ENCODE results near the gene ZNF783. TPM values are rescaled to one million over a fixed set of nuclear protein-coding genes. Genes with fewer than 3 reads are reported as not detected.

ZNF783 gene
- total and polyA plus RNA-seq, 10 donors, result 7.7 to 24.8 (median 17.0) TPM

DNA sequence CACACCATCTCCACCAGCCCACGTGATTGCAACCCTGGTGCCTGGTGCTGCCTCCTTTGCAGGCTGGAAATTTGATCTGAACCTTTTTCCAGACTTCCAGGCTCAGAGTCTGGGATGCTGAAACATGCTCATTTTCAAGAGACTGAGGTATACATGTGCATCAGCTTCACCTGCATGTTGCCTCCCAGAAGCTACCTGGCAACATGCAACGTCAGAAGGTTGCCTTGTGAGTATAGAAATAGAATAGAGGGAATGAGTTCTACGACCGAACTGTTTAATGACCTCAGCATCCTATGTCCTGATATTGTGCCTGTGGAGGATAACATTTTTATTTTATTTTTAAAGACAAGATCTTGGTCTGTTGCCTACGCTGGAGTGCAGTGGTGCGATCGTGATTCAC lies 24.5 kb upstream of the ZNF783 start:
- H3K36me3 ChIP-seq, result no peaks in the 10 kb centered on the region
- 84 to 88% (median 86%) methylated on average over 7 of the region's 7 CpGs for WGBS, 5 donors
- no peak overlapping the region for H3K27ac ChIP-seq
- TF ChIP-seq POLR2AphosphoS5 (IDR thresholded peaks at IDR 0.05) (no peak), POLR2A (IDR thresholded peaks at IDR 0.05) (no peak)
- TF ChIP-seq, protein P1, sequence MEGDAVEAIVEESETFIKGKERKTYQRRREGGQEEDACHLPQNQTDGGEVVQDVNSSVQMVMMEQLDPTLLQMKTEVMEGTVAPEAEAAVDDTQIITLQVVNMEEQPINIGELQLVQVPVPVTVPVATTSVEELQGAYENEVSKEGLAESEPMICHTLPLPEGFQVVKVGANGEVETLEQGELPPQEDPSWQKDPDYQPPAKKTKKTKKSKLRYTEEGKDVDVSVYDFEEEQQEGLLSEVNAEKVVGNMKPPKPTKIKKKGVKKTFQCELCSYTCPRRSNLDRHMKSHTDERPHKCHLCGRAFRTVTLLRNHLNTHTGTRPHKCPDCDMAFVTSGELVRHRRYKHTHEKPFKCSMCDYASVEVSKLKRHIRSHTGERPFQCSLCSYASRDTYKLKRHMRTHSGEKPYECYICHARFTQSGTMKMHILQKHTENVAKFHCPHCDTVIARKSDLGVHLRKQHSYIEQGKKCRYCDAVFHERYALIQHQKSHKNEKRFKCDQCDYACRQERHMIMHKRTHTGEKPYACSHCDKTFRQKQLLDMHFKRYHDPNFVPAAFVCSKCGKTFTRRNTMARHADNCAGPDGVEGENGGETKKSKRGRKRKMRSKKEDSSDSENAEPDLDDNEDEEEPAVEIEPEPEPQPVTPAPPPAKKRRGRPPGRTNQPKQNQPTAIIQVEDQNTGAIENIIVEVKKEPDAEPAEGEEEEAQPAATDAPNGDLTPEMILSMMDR (IDR thresholded peaks at IDR 0.05 in 8 of 11, conservative IDR thresholded peaks at IDR 0.05 in 3 of 11), result no peak
- H3K9me3 ChIP-seq, result peaks cover 0 to 2% (median 0%) of the 10 kb centered on the region in 8 donors
- H3K4me1 ChIP-seq, result peaks cover 4 to 41% (median 27%) of the 10 kb centered on the region in 6 donors
- no peak overlapping the region for H3K4me3 ChIP-seq
- DNase-seq, result no peak
- H3K27me3 ChIP-seq (replicated peaks in 1 of 7), result peaks cover 0 to 32% (median 0%) of the 10 kb centered on the region in 7 donors
- intact Hi-C loops (cut with DNase I; ENCODE audit: low total_unique reads), result no loop called here

DNA sequence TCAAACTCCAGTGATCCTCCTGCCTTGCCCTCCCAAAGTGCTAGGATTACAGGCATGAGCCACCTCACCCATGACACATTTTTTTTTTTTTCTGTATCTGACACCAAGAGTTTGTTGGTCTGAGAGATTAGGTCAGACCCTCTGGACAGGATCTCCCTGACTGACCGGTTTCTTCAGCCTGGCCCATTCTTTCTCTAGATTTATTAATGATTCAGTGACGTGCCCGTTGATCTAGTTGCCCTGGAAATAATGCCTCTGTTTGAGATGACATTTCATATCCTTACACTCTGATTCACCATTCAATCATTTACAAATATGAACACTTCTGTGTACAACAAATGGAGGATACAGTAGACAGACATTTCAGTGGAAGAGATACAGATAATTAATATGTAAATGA lies 23.9 kb upstream of the ZNF783 start:
- no peak overlapping the region for H3K27ac ChIP-seq
- no peak for TF ChIP-seq POLR2A (IDR thresholded peaks at IDR 0.05)
- TF ChIP-seq POLR2AphosphoS5 (IDR thresholded peaks at IDR 0.05), result no peak
- TF ChIP-seq, protein P1 (IDR thresholded peaks at IDR 0.05 in 8 of 11, conservative IDR thresholded peaks at IDR 0.05 in 3 of 11), result no peak
- H3K9me3 ChIP-seq, result peaks cover 0 to 8% (median 2%) of the 10 kb centered on the region in 8 donors
- H3K4me3 ChIP-seq, result peak overlapping the region in 1 of 8 donors; percentile 82
- no peaks in the 10 kb centered on the region for H3K36me3 ChIP-seq
- no peak for DNase-seq
- intact Hi-C loops (cut with DNase I; ENCODE audit: low total_unique reads), result no loop called here
- 84 to 91% (median 90%) methylated on average over 3 of the region's 3 CpGs for WGBS, 5 donors
- peaks cover 4 to 41% (median 27%) of the 10 kb centered on the region in 6 donors for H3K4me1 ChIP-seq
- peaks cover 0 to 26% (median 0%) of the 10 kb centered on the region in 7 donors for H3K27me3 ChIP-seq (replicated peaks in 1 of 7)

DNA sequence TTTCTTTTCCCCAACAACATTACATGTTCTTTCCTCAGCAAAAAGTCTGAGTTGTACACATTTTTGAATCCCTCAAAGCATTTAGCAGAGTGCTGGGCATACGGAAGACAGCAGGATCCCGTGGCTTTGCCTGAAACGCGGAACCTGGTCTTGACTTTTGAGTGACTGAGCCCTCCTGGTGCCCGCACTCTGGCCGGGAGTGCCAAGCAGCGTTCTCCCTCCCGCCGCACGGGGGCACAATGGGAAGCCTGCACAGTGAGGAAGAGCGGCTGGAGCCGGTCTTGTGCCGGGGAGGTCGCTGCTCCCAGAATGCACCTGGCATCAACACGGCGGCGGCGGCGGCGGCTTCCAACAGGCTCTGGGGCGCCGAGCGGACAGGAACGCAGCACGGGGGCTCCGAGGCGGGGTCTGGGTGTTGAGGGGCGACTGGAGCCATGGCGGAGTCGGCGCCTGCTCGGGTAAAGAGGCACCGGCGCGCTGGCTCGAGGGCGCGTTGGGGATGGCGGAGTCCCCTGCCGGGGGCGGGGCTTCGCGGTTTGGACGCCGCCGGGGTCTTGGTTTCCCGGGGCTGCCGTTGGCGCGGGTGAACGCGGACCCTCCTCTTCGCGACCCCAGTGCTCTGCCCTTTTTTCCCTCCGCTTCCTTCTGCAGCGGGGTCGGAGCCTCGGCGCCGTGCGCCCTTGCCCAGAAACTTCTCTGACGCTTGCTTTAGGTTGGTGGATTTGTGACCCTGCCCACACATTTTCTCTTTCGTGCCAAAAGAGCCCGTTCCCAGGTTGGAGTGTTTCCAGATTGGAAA lies 22.5 kb upstream of the ZNF783 start, which contains the start of gene ZNF212:
ZNF212 (plus strand) TSS at position 307 of the 799 bp plus-strand sequence; CDS start at position 435, 128 bp downstream.
- Histone ChIP-seq H3K4me1 (peaks cover 4 to 48% (median 27%) of the 10 kb centered on the region in 6 donors), H3K4me3 (peak within 1 kb of the TSS; percentile 82 to 100 (median 96)), H3K36me3 (no peaks in the 10 kb centered on the region), H3K9me3 (peaks cover 0 to 8% (median 2%) of the 10 kb centered on the region in 8 donors), H3K27ac (peak within 1 kb of the TSS; percentile 58 to 89 (median 80)), H3K27me3 (replicated peaks in 1 of 7) (peaks cover 0 to 14% (median 0%) of the 10 kb centered on the region in 7 donors)
- intact Hi-C loops (cut with DNase I; ENCODE audit: low total_unique reads), result no loop called here
- TF ChIP-seq POLR2AphosphoS5 (IDR thresholded peaks at IDR 0.05) (peak; percentile 86 to 89 (median 88)), POLR2A (IDR thresholded peaks at IDR 0.05) (no peak)
- TF ChIP-seq, protein P1 (IDR thresholded peaks at IDR 0.05 in 8 of 11, conservative IDR thresholded peaks at IDR 0.05 in 3 of 11), result peak; percentile 66 to 97 (median 89)
- 0 to 1% (median 1%) methylated on average over 44 to 64 of the region's 64 CpGs for whole genome bisulfite sequencing, 5 donors
- peak; percentile 98 for DNase-seq

DNA sequence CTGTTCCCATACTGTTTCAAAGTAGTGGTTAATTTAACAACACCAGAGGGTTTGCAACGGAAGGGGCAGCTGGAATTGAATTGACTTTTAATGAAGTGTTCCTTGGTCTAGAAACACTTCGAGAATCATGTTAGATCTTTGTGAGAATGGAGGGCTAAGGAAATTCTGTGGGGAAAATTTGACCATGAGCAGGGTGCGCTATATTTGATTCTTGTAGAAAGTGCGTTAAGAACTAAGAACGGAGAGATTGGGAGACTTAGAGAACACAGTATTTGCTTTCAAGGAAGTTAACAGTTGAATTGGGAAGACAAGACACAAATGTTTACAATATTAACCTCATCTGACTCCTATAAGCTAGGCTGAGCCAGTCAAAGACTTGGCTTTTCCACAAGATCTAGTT lies 21.4 kb upstream of the ZNF783 start:
- Histone ChIP-seq H3K4me1 (peaks cover 4 to 59% (median 31%) of the 10 kb centered on the region in 6 donors), H3K36me3 (no peaks in the 10 kb centered on the region), H3K4me3 (peak overlapping the region in 7 of 8 donors; percentile 82 to 100 (median 95)), H3K9me3 (peaks cover 0 to 8% (median 2%) of the 10 kb centered on the region in 8 donors), H3K27me3 (replicated peaks in 1 of 7) (peaks cover 0 to 8% (median 0%) of the 10 kb centered on the region in 7 donors), H3K27ac (no peak overlapping the region)
- 75 to 86% (median 82%) methylated on average over 5 of the region's 5 CpGs for WGBS, 5 donors
- intact Hi-C loops (cut with DNase I; ENCODE audit: low total_unique reads), result no loop called here
- TF ChIP-seq POLR2A (IDR thresholded peaks at IDR 0.05) (no peak), POLR2AphosphoS5 (IDR thresholded peaks at IDR 0.05) (no peak)
- TF ChIP-seq, protein P1 (IDR thresholded peaks at IDR 0.05 in 8 of 11, conservative IDR thresholded peaks at IDR 0.05 in 3 of 11), result no peak
- no peak for DNase-seq

Measured in spleen (tissue), 11 donors.